ENCODE results near the gene TSPAN18.

TSPAN18 gene

DNA sequence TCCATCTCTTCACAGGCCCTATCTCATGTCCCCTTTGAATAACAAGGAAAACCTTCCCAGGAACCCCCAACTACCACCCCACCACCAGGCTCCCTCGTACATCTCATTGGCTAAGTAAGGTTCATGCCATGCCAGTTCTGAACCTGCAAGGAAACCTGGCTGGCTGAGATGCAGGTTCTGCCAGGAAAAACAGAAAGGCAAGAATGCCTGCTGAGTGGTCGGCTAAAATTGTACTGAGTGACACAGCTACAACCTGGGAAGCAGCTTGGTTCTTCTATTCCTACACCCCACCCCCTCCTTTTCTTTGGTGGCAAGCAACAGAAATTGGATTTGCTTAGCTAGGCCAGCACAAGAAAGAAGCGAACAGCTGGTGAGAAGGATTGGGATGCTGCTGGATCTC is 36.1 kb upstream of the TSPAN18 start (continued):
- TF ChIP-seq, protein P1, sequence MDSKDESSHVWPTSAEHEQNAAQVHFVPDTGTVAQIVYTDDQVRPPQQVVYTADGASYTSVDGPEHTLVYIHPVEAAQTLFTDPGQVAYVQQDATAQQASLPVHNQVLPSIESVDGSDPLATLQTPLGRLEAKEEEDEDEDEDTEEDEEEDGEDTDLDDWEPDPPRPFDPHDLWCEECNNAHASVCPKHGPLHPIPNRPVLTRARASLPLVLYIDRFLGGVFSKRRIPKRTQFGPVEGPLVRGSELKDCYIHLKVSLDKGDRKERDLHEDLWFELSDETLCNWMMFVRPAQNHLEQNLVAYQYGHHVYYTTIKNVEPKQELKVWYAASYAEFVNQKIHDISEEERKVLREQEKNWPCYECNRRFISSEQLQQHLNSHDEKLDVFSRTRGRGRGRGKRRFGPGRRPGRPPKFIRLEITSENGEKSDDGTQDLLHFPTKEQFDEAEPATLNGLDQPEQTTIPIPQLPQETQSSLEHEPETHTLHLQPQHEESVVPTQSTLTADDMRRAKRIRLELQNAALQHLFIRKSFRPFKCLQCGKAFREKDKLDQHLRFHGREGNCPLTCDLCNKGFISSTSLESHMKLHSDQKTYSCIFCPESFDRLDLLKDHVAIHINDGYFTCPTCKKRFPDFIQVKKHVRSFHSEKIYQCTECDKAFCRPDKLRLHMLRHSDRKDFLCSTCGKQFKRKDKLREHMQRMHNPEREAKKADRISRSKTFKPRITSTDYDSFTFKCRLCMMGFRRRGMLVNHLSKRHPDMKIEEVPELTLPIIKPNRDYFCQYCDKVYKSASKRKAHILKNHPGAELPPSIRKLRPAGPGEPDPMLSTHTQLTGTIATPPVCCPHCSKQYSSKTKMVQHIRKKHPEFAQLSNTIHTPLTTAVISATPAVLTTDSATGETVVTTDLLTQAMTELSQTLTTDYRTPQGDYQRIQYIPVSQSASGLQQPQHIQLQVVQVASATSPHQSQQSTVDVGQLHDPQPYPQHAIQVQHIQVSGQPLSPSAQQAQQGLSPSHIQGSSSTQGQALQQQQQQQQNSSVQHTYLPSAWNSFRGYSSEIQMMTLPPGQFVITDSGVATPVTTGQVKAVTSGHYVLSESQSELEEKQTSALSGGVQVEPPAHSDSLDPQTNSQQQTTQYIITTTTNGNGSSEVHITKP (tag by site-specific recombination; IDR thresholded peaks at IDR 0.05), result no peak
- TF ChIP-seq SALL2 (tag by site-specific recombination; IDR thresholded peaks at IDR 0.05; ENCODE audit: borderline replicate concordance) (no peak), ZNF280C (tag by site-specific recombination; IDR thresholded peaks at IDR 0.05) (no peak), ZNF660 (tag by site-specific recombination; IDR thresholded peaks at IDR 0.05) (no peak), ZNF239 (tag by site-specific recombination; IDR thresholded peaks at IDR 0.05) (no peak)

DNA sequence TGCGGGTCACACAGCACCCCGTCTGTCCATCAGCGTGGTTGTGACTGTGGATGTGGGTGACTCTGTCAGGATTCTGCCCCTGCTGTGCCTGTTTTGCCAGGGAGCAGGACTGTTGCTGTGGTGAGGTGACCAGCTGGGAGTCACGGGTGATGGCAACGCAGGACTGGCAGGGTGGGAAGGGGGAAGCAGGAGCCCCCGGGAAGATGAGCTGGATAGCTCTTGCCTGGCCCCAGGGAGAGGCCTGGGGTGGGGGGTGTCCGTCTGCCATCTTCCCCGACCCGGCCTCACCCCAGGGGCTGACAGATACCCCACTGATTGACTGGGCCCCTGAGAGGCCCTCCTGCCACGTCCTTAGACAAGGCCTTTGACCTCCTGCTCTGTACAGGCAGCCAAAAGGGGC is 34.3 kb upstream of the TSPAN18 start:
- Histone ChIP-seq H3K4me1 (ENCODE audit: control insufficient read depth, insufficient read depth, low read length) (no peaks in the 10 kb centered on the region), H3K27ac (ENCODE audit: extremely low read depth, low read depth, low read length) (no peak overlapping the region), H3K36me3 (ENCODE audit: control insufficient read depth in 2 of 2, insufficient read depth in 1 of 2, low read length in 2 of 2) (no peaks in the 10 kb centered on the region), H3K9me3 (ENCODE audit: control insufficient read depth, insufficient read depth, low read depth, low read length) (no peaks in the 10 kb centered on the region), H3K4me3 (ENCODE audit: low read depth, low read length) (no peak overlapping the region)
- ChIA-PET POLR2A (no interaction called here), CTCF (no interaction called here)
- TF ChIP-seq ZSCAN5A (tag by site-specific recombination; IDR thresholded peaks at IDR 0.05) (no peak), SCRT2 (tag by site-specific recombination; IDR thresholded peaks at IDR 0.05) (no peak), ZIC2 (tag by site-specific recombination; IDR thresholded peaks at IDR 0.05) (no peak), ZNF433 (tag by site-specific recombination; IDR thresholded peaks at IDR 0.05; ENCODE audit: low read depth) (no peak), ZNF529 (tag by site-specific recombination; IDR thresholded peaks at IDR 0.05; ENCODE audit: insufficient replicate concordance) (no peak), ZNF600 (tag by site-specific recombination; IDR thresholded peaks at IDR 0.05) (no peak), ZNF654 (tag by site-specific recombination; IDR thresholded peaks at IDR 0.05; ENCODE audit: low read depth) (no peak), ZNF560 (tag by site-specific recombination; IDR thresholded peaks at IDR 0.05; ENCODE audit: borderline replicate concordance) (no peak), ZNF514 (tag by site-specific recombination; IDR thresholded peaks at IDR 0.05) (no peak), SP3 (tag by site-specific recombination; IDR thresholded peaks at IDR 0.05) (no peak), ZNF274 (IDR thresholded peaks at IDR 0.05; ENCODE audit: low read length) (no peak), ZNF274 (tag by site-specific recombination; IDR thresholded peaks at IDR 0.05; ENCODE audit: borderline replicate concordance) (no peak), ZNF610 (tag by site-specific recombination; IDR thresholded peaks at IDR 0.05; ENCODE audit: borderline replicate concordance) (no peak)
- TF ChIP-seq, protein P2, sequence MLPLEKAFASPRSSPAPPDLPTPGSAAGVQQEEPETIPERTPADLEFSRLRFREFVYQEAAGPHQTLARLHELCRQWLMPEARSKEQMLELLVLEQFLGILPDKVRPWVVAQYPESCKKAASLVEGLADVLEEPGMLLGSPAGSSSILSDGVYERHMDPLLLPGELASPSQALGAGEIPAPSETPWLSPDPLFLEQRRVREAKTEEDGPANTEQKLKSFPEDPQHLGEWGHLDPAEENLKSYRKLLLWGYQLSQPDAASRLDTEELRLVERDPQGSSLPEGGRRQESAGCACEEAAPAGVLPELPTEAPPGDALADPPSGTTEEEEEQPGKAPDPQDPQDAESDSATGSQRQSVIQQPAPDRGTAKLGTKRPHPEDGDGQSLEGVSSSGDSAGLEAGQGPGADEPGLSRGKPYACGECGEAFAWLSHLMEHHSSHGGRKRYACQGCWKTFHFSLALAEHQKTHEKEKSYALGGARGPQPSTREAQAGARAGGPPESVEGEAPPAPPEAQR (tag by site-specific recombination; IDR thresholded peaks at IDR 0.05), result no peak
